WTC11 (cell line): Measurements from ENCODE around the gene GRAMD1B. TPM values are rescaled to one million over a fixed set of nuclear protein-coding genes. Genes with fewer than 3 reads are reported as not detected.

ENCODE experiments used
- ATAC-seq: fragments of 200-7000 bp; cut with Tn5 transposase; 2 replicates; pipeline ENCODE4 v1.10.0; 2021; ENCODE audit warnings: mild to moderate bottlenecking, moderate library complexity
- CTCF ChIA-PET: fragments of 300-600 bp; sonication (Branson Sonifier 250); formaldehyde crosslinking; loops from one replicate; lab custom pipeline; 2021; ENCODE audit warnings: antibody characterized with exemption; lab: Charles Lee
- POLR2A ChIA-PET: fragments of 350-600 bp; sonication (Branson Sonifier 250); formaldehyde crosslinking; loops from one replicate; lab custom pipeline; 2021; ENCODE audit warnings: antibody characterized with exemption; lab: Charles Lee
- DNase-seq: peaks from one replicate; pipeline ENCODE4 v3.0.0; 2021; ENCODE audit warnings: low spot score
- H3K27ac Mint-ChIP-seq: 2 replicates; pipeline ENCODE4 v1.8.0; 2021; ENCODE audit warnings: mixed read lengths
- H3K27me3 Mint-ChIP-seq: 2 replicates; pipeline ENCODE4 v1.8.0; 2021; ENCODE audit warnings: low read depth, mild to moderate bottlenecking, moderate library complexity, mixed read lengths
- H3K36me3 Mint-ChIP-seq: 2 replicates; pipeline ENCODE4 v1.8.0; 2021; ENCODE audit warnings: mixed read lengths
- H3K4me1 Mint-ChIP-seq: 2 replicates; pipeline ENCODE4 v1.8.0; 2022; ENCODE audit warnings: mixed read lengths
- H3K4me3 Mint-ChIP-seq: 2 replicates; pipeline ENCODE4 v1.8.0; 2021; ENCODE audit warnings: mild to moderate bottlenecking, moderate library complexity, mixed read lengths
- H3K9me3 Mint-ChIP-seq: 2 replicates; pipeline ENCODE4 v1.8.0; 2021; ENCODE audit warnings: mixed read lengths
- ARID4B ChIP-seq: sonication (generic); formaldehyde crosslinking; IDR thresholded peaks from 2 replicates; pipeline ENCODE4 v1.8.0; 2023; ENCODE audit warnings: missing genetic modification reagents, mild to moderate bottlenecking, borderline replicate concordance
- EMX1 ChIP-seq: fragments of 250-450 bp; sonication (Bioruptor Pico); IDR thresholded peaks from 2 replicates; pipeline ENCODE4 v1.8.0; 2021; ENCODE audit warnings: mild to moderate bottlenecking
- FOXJ3 ChIP-seq: sonication (generic); formaldehyde crosslinking; IDR thresholded peaks from 2 replicates; pipeline ENCODE4 v1.9.0; 2021; ENCODE audit warnings: missing genetic modification reagents, mild to moderate bottlenecking, borderline replicate concordance
- HMGA2 ChIP-seq: fragments of 250-450 bp; sonication (Bioruptor Pico); IDR thresholded peaks from 2 replicates; pipeline ENCODE4 v1.4.0; 2021; ENCODE audit warnings: mild to moderate bottlenecking, moderate library complexity
- HMGXB4 ChIP-seq: sonication (generic); formaldehyde crosslinking; IDR thresholded peaks from 2 replicates; pipeline ENCODE4 v1.8.1; 2023; ENCODE audit warnings: mild to moderate bottlenecking, moderate library complexity, missing genetic modification reagents
- IRF1 ChIP-seq: sonication (generic); formaldehyde crosslinking; IDR thresholded peaks from 2 replicates; pipeline ENCODE4 v1.8.0; 2023; ENCODE audit warnings: missing genetic modification reagents
- JAZF1 ChIP-seq: fragments of 250-450 bp; sonication (Bioruptor Pico); IDR thresholded peaks from 2 replicates; pipeline ENCODE4 v1.9.0; 2021; ENCODE audit warnings: moderate library complexity, mild to moderate bottlenecking, inconsistent platforms
- MXD4 ChIP-seq: fragments of 250-450 bp; sonication (Bioruptor Pico); IDR thresholded peaks from 2 replicates; pipeline ENCODE4 v1.8.0; 2021; ENCODE audit warnings: mild to moderate bottlenecking, moderate library complexity, borderline replicate concordance
- NFE2L1 ChIP-seq: sonication (generic); formaldehyde crosslinking; IDR thresholded peaks from 2 replicates; pipeline ENCODE4 v1.8.1; 2023; ENCODE audit warnings: missing genetic modification reagents
- NR2C2 ChIP-seq: sonication (generic); formaldehyde crosslinking; IDR thresholded peaks from 2 replicates; pipeline ENCODE4 v1.8.0; 2022; ENCODE audit warnings: mild to moderate bottlenecking, missing genetic modification reagents
- NR3C1 ChIP-seq: sonication (generic); formaldehyde crosslinking; conservative IDR thresholded peaks from 2 replicates; pipeline ENCODE4 v1.8.1; 2023; ENCODE audit warnings: low read depth, mild to moderate bottlenecking, missing genetic modification reagents
- PRRX2 ChIP-seq: fragments of 250-450 bp; sonication (Bioruptor Pico); IDR thresholded peaks from 2 replicates; pipeline ENCODE4 v1.8.0; 2021; ENCODE audit warnings: mild to moderate bottlenecking
- SMAD4 ChIP-seq: sonication (generic); formaldehyde crosslinking; IDR thresholded peaks from 2 replicates; pipeline ENCODE4 v1.8.0; 2022; ENCODE audit warnings: mild to moderate bottlenecking, missing genetic modification reagents
- ZMAT4 ChIP-seq: fragments of 250-450 bp; sonication (Bioruptor Pico); IDR thresholded peaks from 2 replicates; pipeline ENCODE4 v1.9.0; 2021; ENCODE audit warnings: mild to moderate bottlenecking
- ZNF423 ChIP-seq: fragments of 250-450 bp; sonication (Bioruptor Pico); IDR thresholded peaks from 2 replicates; pipeline ENCODE4 v2.1.2; 2022; ENCODE audit warnings: mild to moderate bottlenecking, moderate library complexity
- ZNF671 ChIP-seq: fragments of 250-450 bp; sonication (Bioruptor Pico); IDR thresholded peaks from 2 replicates; pipeline ENCODE4 v1.8.0; 2021; ENCODE audit warnings: mild to moderate bottlenecking
- total RNA-seq: library from RNA; stranded (reverse); gene quantifications from 3 replicates; pipeline ENCODE4 v1.2.3, GENCODE V29; 2021

Gene GRAMD1B
- total RNA-seq, 1 experiment from 2014 or later, result 31.5 TPM

GRCh38 chr11:123457187-123457770 lies 27.2 kb downstream of the GRAMD1B start:
- H3K9me3 Mint-ChIP-seq, result no peaks in the 10 kb centered on the region
- H3K36me3 Mint-ChIP-seq, result no peaks in the 10 kb centered on the region
- no peak overlapping the region for H3K27ac Mint-ChIP-seq
- ChIA-PET CTCF (no interaction called here), POLR2A (no interaction called here)
- TF ChIP-seq ZMAT4 (CRISPR knock-in tag), result no peak
- TF ChIP-seq ZNF423 (CRISPR knock-in tag), result no peak
- no peak for TF ChIP-seq NFE2L1
- no peak for TF ChIP-seq MXD4 (CRISPR knock-in tag)
- TF ChIP-seq EMX1 (CRISPR knock-in tag), result no peak
- TF ChIP-seq NR3C1 (CRISPR knock-in tag), result no peak
- no peak for TF ChIP-seq ARID4B
- no peak for TF ChIP-seq IRF1 (CRISPR knock-in tag)
- no peak for TF ChIP-seq SMAD4 (CRISPR knock-in tag)
- no peak for TF ChIP-seq NR2C2 (CRISPR knock-in tag)
- TF ChIP-seq ZNF671, result no peak
- TF ChIP-seq JAZF1 (CRISPR knock-in tag), result no peak
- no peak for TF ChIP-seq HMGXB4 (CRISPR knock-in tag)
- TF ChIP-seq HMGA2 (CRISPR knock-in tag), result no peak
- no peak for TF ChIP-seq PRRX2
- no peaks in the 10 kb centered on the region for H3K27me3 Mint-ChIP-seq
- DNase-seq (no peak), ATAC-seq (no peak)
- H3K4me3 Mint-ChIP-seq, result no peak overlapping the region
- H3K4me1 Mint-ChIP-seq, result peaks cover 11% of the 10 kb centered on the region

GRCh38 chr11:123458501-123458900 lies 28.4 kb downstream of the GRAMD1B start:
- no peak for DNase-seq
- no peaks in the 10 kb centered on the region for H3K27me3 Mint-ChIP-seq
- peaks cover 11% of the 10 kb centered on the region for H3K4me1 Mint-ChIP-seq
- no peak overlapping the region for H3K4me3 Mint-ChIP-seq
- ChIA-PET POLR2A (no interaction called here), CTCF (interaction anchor here (1.6 kb wide), 1 partner anchor 51 kb away, joined by 5 read pairs; no protein-coding TSS in a partner anchor)
- H3K27ac Mint-ChIP-seq, result no peak overlapping the region
- no peaks in the 10 kb centered on the region for H3K9me3 Mint-ChIP-seq
- H3K36me3 Mint-ChIP-seq, result no peaks in the 10 kb centered on the region
- TF ChIP-seq ZNF671, result no peak
- no peak for TF ChIP-seq NR2C2 (CRISPR knock-in tag)
- TF ChIP-seq FOXJ3, result no peak
- no peak for ATAC-seq
